ENCODE data around the gene TRAFD1. TPM values are rescaled to one million over a fixed set of nuclear protein-coding genes. Genes with fewer than 3 reads are reported as not detected.

Gene TRAFD1
- total and polyA plus RNA-seq, 9 of the 15 experiments (the other 6 are each of a cell fraction or from before 2014, with no cell fraction given): 41.3 to 85.5 (median 54.5) TPM

DNA sequence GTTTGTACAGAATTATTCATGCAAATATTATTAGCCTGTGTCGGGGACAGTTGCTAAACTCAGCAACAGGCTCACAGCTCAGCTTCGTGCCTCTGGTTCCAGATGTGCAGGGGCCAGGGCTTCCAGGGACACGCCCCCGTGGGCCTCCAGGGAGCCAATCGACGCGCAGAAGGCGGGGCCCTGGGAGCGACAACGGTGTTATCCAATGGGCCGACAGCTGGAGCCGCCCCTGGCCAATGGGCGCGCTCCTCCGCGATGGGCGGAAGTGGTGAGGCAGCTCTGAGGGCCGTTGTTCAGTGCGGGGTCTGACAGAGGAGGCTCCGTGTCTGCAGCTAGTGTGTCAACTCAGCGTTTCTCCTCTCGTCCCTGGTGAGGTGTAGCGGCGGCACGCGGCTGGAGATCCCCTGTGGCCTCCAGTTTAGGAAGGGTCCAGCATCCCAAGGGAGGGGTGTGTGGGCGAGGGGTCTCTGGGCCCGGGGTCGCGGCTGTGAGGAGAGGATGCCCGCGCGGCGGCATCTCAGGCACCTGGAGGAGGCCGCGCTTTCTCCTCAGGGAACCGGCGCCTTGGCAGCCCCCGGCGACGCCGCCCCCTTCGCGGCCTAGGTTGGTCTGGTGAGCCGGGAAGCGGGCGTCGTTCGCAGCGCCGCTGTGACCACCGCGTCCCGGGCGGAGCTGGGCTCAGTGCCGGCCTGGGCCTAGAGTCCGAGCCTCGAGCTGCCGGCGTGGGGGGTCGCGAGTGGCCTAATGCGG lies at the start of gene TRAFD1 (continued):
- TF ChIP-seq, protein P1, sequence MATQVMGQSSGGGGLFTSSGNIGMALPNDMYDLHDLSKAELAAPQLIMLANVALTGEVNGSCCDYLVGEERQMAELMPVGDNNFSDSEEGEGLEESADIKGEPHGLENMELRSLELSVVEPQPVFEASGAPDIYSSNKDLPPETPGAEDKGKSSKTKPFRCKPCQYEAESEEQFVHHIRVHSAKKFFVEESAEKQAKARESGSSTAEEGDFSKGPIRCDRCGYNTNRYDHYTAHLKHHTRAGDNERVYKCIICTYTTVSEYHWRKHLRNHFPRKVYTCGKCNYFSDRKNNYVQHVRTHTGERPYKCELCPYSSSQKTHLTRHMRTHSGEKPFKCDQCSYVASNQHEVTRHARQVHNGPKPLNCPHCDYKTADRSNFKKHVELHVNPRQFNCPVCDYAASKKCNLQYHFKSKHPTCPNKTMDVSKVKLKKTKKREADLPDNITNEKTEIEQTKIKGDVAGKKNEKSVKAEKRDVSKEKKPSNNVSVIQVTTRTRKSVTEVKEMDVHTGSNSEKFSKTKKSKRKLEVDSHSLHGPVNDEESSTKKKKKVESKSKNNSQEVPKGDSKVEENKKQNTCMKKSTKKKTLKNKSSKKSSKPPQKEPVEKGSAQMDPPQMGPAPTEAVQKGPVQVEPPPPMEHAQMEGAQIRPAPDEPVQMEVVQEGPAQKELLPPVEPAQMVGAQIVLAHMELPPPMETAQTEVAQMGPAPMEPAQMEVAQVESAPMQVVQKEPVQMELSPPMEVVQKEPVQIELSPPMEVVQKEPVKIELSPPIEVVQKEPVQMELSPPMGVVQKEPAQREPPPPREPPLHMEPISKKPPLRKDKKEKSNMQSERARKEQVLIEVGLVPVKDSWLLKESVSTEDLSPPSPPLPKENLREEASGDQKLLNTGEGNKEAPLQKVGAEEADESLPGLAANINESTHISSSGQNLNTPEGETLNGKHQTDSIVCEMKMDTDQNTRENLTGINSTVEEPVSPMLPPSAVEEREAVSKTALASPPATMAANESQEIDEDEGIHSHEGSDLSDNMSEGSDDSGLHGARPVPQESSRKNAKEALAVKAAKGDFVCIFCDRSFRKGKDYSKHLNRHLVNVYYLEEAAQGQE (IDR thresholded peaks at IDR 0.05; ENCODE audit: borderline replicate concordance): no peak
- TF ChIP-seq, protein P1 (CRISPR knock-in tag; IDR thresholded peaks at IDR 0.05; ENCODE audit: low read depth): peak; percentile 37; the same call in 1 of the 2 replicates
- peak; percentile 28; the same call in 1 of the 2 replicates for TF ChIP-seq KAT7 (CRISPR knock-in tag; IDR thresholded peaks at IDR 0.05; ENCODE audit: borderline replicate concordance)
- TF ChIP-seq, protein P2, sequence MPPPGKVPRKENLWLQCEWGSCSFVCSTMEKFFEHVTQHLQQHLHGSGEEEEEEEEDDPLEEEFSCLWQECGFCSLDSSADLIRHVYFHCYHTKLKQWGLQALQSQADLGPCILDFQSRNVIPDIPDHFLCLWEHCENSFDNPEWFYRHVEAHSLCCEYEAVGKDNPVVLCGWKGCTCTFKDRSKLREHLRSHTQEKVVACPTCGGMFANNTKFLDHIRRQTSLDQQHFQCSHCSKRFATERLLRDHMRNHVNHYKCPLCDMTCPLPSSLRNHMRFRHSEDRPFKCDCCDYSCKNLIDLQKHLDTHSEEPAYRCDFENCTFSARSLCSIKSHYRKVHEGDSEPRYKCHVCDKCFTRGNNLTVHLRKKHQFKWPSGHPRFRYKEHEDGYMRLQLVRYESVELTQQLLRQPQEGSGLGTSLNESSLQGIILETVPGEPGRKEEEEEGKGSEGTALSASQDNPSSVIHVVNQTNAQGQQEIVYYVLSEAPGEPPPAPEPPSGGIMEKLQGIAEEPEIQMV (tag; conservative IDR thresholded peaks at IDR 0.05; ENCODE audit: low read depth): no peak
- TF ChIP-seq CHD2 (IDR thresholded peaks at IDR 0.05; ENCODE audit: low read depth, low read length): peak; percentile 91
- no peak; a peak in 1 of 4 replicates for TF ChIP-seq ETV6 (IDR thresholded peaks at IDR 0.05; ENCODE audit: borderline replicate concordance in 1 of 2, low read depth in 2 of 2, low read length in 1 of 2)
- 0 out of 2 replicates have a peak, but pooled peaks have one; percentile 43 for TF ChIP-seq ETV6 (CRISPR knock-in tag; IDR thresholded peaks at IDR 0.05; ENCODE audit: borderline replicate concordance)
- TF ChIP-seq, protein P3, sequence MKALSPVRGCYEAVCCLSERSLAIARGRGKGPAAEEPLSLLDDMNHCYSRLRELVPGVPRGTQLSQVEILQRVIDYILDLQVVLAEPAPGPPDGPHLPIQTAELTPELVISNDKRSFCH (CRISPR knock-in tag; IDR thresholded peaks at IDR 0.05): no peak
- TF ChIP-seq, protein P3 (tag; IDR thresholded peaks at IDR 0.05): peak; percentile 78; the same call in 1 of the 2 replicates
- peak; percentile 65 for TF ChIP-seq PCBP1 (IDR thresholded peaks at IDR 0.05; ENCODE audit: low read depth, low read length, poor library complexity, severe bottlenecking)
- peak; percentile 93 for TF ChIP-seq POLR2AphosphoS5 (IDR thresholded peaks at IDR 0.05; ENCODE audit: control insufficient read depth, insufficient read depth, low read depth, low read length)
- TF ChIP-seq ZNF561 (CRISPR knock-in tag; conservative IDR thresholded peaks at IDR 0.05): no peak
- peak; percentile 90 for TF ChIP-seq TAF1 (IDR thresholded peaks at IDR 0.05; ENCODE audit: control insufficient read depth, extremely low read depth, insufficient read depth, low read length, severe bottlenecking)
- no peak for TF ChIP-seq ETS2 (tag; IDR thresholded peaks at IDR 0.05; ENCODE audit: borderline replicate concordance, poor library complexity, severe bottlenecking)
- peak; percentile 98 for TF ChIP-seq ZNF316 (IDR thresholded peaks at IDR 0.05)
- TF ChIP-seq CHD1 (IDR thresholded peaks at IDR 0.05; ENCODE audit: low read length): peak; percentile 91
- peak; percentile 95 for TF ChIP-seq POLR2A (conservative IDR thresholded peaks at IDR 0.05)
- peak; percentile 99 for TF ChIP-seq FOS (IDR thresholded peaks at IDR 0.05; ENCODE audit: extremely low read depth, insufficient read length)
